Measurements from ENCODE around the gene MS4A14. TPM values are rescaled to one million over a fixed set of nuclear protein-coding genes. Genes with fewer than 3 reads are reported as not detected.

MS4A14 gene
- total RNA-seq, 1 experiment from 2014 or later, result not detected

- Mint-ChIP-seq H3K4me3 (ENCODE audit: low read depth, unreplicated experiment) (no peak within 1 kb of the TSS), H3K27ac (ENCODE audit: unreplicated experiment) (no peak within 1 kb of the TSS), H3K36me3 (ENCODE audit: insufficient read depth, unreplicated experiment) (no peaks in the 10 kb centered on the region), H3K9me3 (ENCODE audit: low read depth, unreplicated experiment) (no peaks in the 10 kb centered on the region), H3K4me1 (ENCODE audit: low read depth, unreplicated experiment) (no peaks in the 10 kb centered on the region), H3K27me3 (ENCODE audit: unreplicated experiment) (peaks cover 20% of the 10 kb centered on the region)
- BruUV-seq (replicated peaks), result no TSS peak
- TF ChIP-seq CTCF (IDR thresholded peaks at IDR 0.05; ENCODE audit: unreplicated experiment), result no peak
- intact Hi-C loops (cut with micrococcal nuclease; ENCODE audit: unreplicated experiment), result no loop called here
- no peak for DNase-seq
- CTCF ChIA-PET, result no interaction called here
Measured at GRCh38 chr11:60429272-60429671, 33.0 kb downstream of the MS4A14 start, which contains the start of gene MS4A5. TSS of gene MS4A5 (plus strand) at chr11:60429572. CDS start at chr11:60429675, 103 bp downstream.

GRCh38 chr11:60431251-60431650 is 35.0 kb downstream of the MS4A14 start:
- no peak overlapping the region for H3K4me3 Mint-ChIP-seq (ENCODE audit: low read depth, unreplicated experiment)
- no peak overlapping the region for H3K27ac Mint-ChIP-seq (ENCODE audit: unreplicated experiment)
- no peaks in the 10 kb centered on the region for H3K9me3 Mint-ChIP-seq (ENCODE audit: low read depth, unreplicated experiment)
- intact Hi-C loops (cut with micrococcal nuclease; ENCODE audit: unreplicated experiment), result no loop called here
- H3K4me1 Mint-ChIP-seq (ENCODE audit: low read depth, unreplicated experiment), result no peaks in the 10 kb centered on the region
- CTCF ChIA-PET, result no interaction called here
- no peak for TF ChIP-seq CTCF (IDR thresholded peaks at IDR 0.05; ENCODE audit: unreplicated experiment)
- peaks cover 20% of the 10 kb centered on the region for H3K27me3 Mint-ChIP-seq (ENCODE audit: unreplicated experiment)
- no TSS peak for BruUV-seq (replicated peaks)
- DNase-seq, result no peak
- no peaks in the 10 kb centered on the region for H3K36me3 Mint-ChIP-seq (ENCODE audit: insufficient read depth, unreplicated experiment)

DNA sequence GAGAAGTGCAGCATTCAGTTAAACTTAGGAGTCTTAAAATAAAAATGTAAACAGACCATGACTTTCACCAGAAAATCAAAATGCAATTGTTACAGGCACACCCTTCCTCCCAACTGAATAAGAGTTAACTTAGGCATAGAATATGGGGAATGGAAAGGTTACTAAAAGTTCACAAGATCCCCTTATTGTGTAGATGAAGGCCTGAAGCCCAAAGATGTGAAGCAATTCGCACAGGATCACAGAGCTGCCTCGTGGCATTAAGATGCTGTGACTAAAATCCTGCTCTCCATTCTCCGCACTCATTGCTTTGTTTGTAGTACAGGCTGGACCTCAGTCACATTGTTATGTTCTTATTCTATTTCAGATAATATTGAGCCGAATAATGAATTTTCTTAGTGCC is 37.1 kb downstream of the MS4A14 start:
- Mint-ChIP-seq H3K4me3 (ENCODE audit: low read depth, unreplicated experiment) (no peak overlapping the region), H3K9me3 (ENCODE audit: low read depth, unreplicated experiment) (no peaks in the 10 kb centered on the region), H3K27me3 (ENCODE audit: unreplicated experiment) (peaks cover 20% of the 10 kb centered on the region), H3K4me1 (ENCODE audit: low read depth, unreplicated experiment) (no peaks in the 10 kb centered on the region), H3K36me3 (ENCODE audit: insufficient read depth, unreplicated experiment) (no peaks in the 10 kb centered on the region), H3K27ac (ENCODE audit: unreplicated experiment) (no peak overlapping the region)
- no peak for TF ChIP-seq CTCF (IDR thresholded peaks at IDR 0.05; ENCODE audit: unreplicated experiment)
- BruUV-seq (replicated peaks), result no TSS peak
- intact Hi-C loops (cut with micrococcal nuclease; ENCODE audit: unreplicated experiment), result no loop called here
- CTCF ChIA-PET, result no interaction called here
- no peak for DNase-seq

DNA sequence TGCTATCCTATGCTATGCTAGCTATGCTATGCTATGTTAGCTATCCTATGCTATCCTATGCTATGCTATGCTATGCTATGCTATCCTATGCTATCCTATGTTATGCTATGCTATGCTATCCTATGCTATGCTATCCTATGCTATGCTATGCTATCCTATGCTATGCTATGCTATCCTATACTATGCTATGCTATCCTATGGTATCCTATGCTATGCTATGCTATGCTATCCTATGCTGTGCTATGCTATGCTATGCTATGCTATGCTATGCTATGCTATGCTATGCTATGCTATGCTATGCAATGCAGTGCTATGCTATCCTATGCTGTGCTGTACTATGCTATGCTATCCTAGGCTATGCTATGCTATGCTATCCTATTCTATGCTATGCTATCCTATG is 50.8 kb downstream of the MS4A14 start:
- CTCF ChIA-PET, result no interaction called here
- Mint-ChIP-seq H3K4me1 (ENCODE audit: low read depth, unreplicated experiment) (no peaks in the 10 kb centered on the region), H3K27me3 (ENCODE audit: unreplicated experiment) (no peaks in the 10 kb centered on the region), H3K36me3 (ENCODE audit: insufficient read depth, unreplicated experiment) (no peaks in the 10 kb centered on the region), H3K4me3 (ENCODE audit: low read depth, unreplicated experiment) (peak overlapping the region; percentile 29), H3K27ac (ENCODE audit: unreplicated experiment) (peak overlapping the region; percentile 9), H3K9me3 (ENCODE audit: low read depth, unreplicated experiment) (no peaks in the 10 kb centered on the region)
- no peak for TF ChIP-seq CTCF (IDR thresholded peaks at IDR 0.05; ENCODE audit: unreplicated experiment)
- no peak for DNase-seq
- intact Hi-C loops (cut with micrococcal nuclease; ENCODE audit: unreplicated experiment), result no loop called here
- BruUV-seq (replicated peaks), result no TSS peak
